K562 (cell line): ENCODE data around the gene DHRS7C. TPM values are rescaled to one million over a fixed set of nuclear protein-coding genes. Genes with fewer than 3 reads are reported as not detected.

Source experiments
- ATAC-seq: fragments of 200-7000 bp; cut with Tn5 transposase; 3 replicates; pipeline ENCODE4 v1.9.1; 2020; ENCODE audit warnings: moderate library complexity
- BruUV-seq: library from RNA; stranded (reverse); fragments of 400-500 nt; replicated peaks from 2 replicates; lab custom pipeline; 2021; lab: Mats Ljungman, UMichigan
- CTCF ChIA-PET: fragments of 300-600 bp; formaldehyde crosslinking; extraction: SDS; loops from one replicate; lab custom pipeline; 2021; ENCODE audit warnings: low intra/inter-chr PET ratio; lab: Yijun Ruan, JAX
- POLR2A ChIA-PET: fragments of 300-600, 350-650 bp; sonication (Branson Sonifier 250); formaldehyde crosslinking; extraction: SDS; loops from one replicate; lab custom pipeline; 2021; ENCODE audit warnings: antibody characterized with exemption, inconsistent platforms; lab: Yijun Ruan, JAX
- DNase-seq, 4 experiments: peaks; one replicate each; pipeline versions ENCODE4 v3.0.0 to v3.0.0-alpha.2; 2011 to 2018; ENCODE audit warnings: low spot score in 3 of 4, mixed read lengths in 3 of 4; ENCODE audit errors: extremely low read depth in 1 of 4
- FAIRE-seq: peaks from 2 replicates; lab custom pipeline; 2011; peaks lifted over from hg19 to GRCh38; lab: Jason Lieb, UNC
- H2AFZ ChIP-seq: 2 replicates; pipeline ENCODE4 v1.6.0; 2011; ENCODE audit warnings: low read depth, low read length, control low read depth, inconsistent platforms
- H3K27ac ChIP-seq: fragments of 200-600 bp; 3 replicates; pipeline ENCODE4 v1.8.0; 2011; ENCODE audit warnings: low read depth, mild to moderate bottlenecking, control low read depth, inconsistent platforms, low read length, moderate library complexity, mixed read lengths; ENCODE audit errors: extremely low read depth
- H3K27me3 ChIP-seq, 2 experiments: fragments of 300-600 bp in 1 of 2; 2 replicates in 1 of 2; 3 replicates in 1 of 2; pipeline versions ENCODE4 v1.6.0 to v1.8.0; 2011; ENCODE audit warnings: inconsistent platforms in 2 of 2, low read length in 2 of 2, mild to moderate bottlenecking in 1 of 2, mixed read lengths in 1 of 2, moderate library complexity in 1 of 2; ENCODE audit not compliant: control insufficient read depth in 2 of 2, insufficient read depth in 2 of 2
- H3K36me3 ChIP-seq: fragments of 300-600 bp; 3 replicates; pipeline ENCODE4 v1.8.0; 2011; ENCODE audit warnings: mild to moderate bottlenecking, low read length, inconsistent platforms; ENCODE audit not compliant: control insufficient read depth, insufficient read depth
- H3K4me1 ChIP-seq, 2 experiments: fragments of 200-600 bp in 1 of 2; replicated peaks in 1 of 2; 2 replicates in 1 of 2; 3 replicates in 1 of 2; pipeline versions ENCODE4 v1.5.1 to v1.8.0; 2011; ENCODE audit warnings: inconsistent platforms in 2 of 2, low read length in 2 of 2, mild to moderate bottlenecking in 1 of 2, mixed read lengths in 1 of 2, moderate library complexity in 1 of 2; ENCODE audit not compliant: control insufficient read depth in 2 of 2, insufficient read depth in 2 of 2
- H3K4me2 ChIP-seq: 2 replicates; pipeline ENCODE4 v1.6.1; 2011; ENCODE audit warnings: low read length, control low read depth, inconsistent platforms, mixed read lengths; ENCODE audit not compliant: insufficient read depth
- H3K4me3 ChIP-seq: fragments of 200-600 bp; sonication (generic), shearing (Covaris generic); 2 replicates; pipeline ENCODE4 v1.5.1; 2016; ENCODE audit warnings: control low read depth, inconsistent platforms
- H3K79me2 ChIP-seq: fragments of 200-600 bp; 3 replicates; pipeline ENCODE4 v1.8.0; 2011; ENCODE audit warnings: low read length, inconsistent platforms; ENCODE audit not compliant: control insufficient read depth, insufficient read depth
- H3K9ac ChIP-seq, 2 experiments: 2 replicates each; pipeline versions ENCODE4 v1.6.0 to v1.6.1; 2011; ENCODE audit warnings: low read depth in 2 of 2, low read length in 2 of 2, control low read depth in 1 of 2, inconsistent platforms in 1 of 2, mild to moderate bottlenecking in 1 of 2, mixed read lengths in 1 of 2; ENCODE audit not compliant: insufficient read depth in 1 of 2
- H3K9me1 ChIP-seq: one replicate; pipeline ENCODE4 v1.6.0; 2011; ENCODE audit warnings: inconsistent platforms, mild to moderate bottlenecking, low read length, moderate library complexity; ENCODE audit not compliant: control insufficient read depth, insufficient read depth
- H3K9me3 ChIP-seq: replicated peaks from 2 replicates; pipeline ENCODE4 v1.5.1; 2011; ENCODE audit warnings: low read depth, low read length, inconsistent platforms; ENCODE audit not compliant: control insufficient read depth, insufficient read depth
- H4K20me1 ChIP-seq: replicated peaks from 2 replicates; pipeline ENCODE4 v1.6.1; 2011; ENCODE audit warnings: low read length, inconsistent platforms, mixed read lengths; ENCODE audit not compliant: control insufficient read depth, insufficient read depth
- HIVEP1 ChIP-seq: fragments of 250-450 bp; sonication (Bioruptor Pico); IDR thresholded peaks from 2 replicates; pipeline ENCODE4 v1.4.0; 2020; ENCODE audit warnings: mild to moderate bottlenecking
- ILK ChIP-seq: fragments of 450-650 bp; IDR thresholded peaks from 2 replicates; pipeline ENCODE4 v1.6.1; 2016; ENCODE audit warnings: missing genetic modification characterization, low read depth, mild to moderate bottlenecking, missing compliant biosample characterization, moderate library complexity, borderline replicate concordance
- NBN ChIP-seq: fragments of 450-650 bp; IDR thresholded peaks from 2 replicates; pipeline ENCODE4 v1.6.1; 2016; ENCODE audit warnings: low read depth, mild to moderate bottlenecking
- SLC30A9 ChIP-seq: fragments of 250-450 bp; sonication (Bioruptor Pico); IDR thresholded peaks from 2 replicates; pipeline ENCODE4 v1.8.0; 2022; ENCODE audit warnings: mild to moderate bottlenecking, moderate library complexity
- SMAD1 ChIP-seq: fragments of 150-350 bp; IDR thresholded peaks from 2 replicates; pipeline ENCODE4 v1.6.1; 2014; ENCODE audit warnings: low read length, low read depth; ENCODE audit not compliant: partially characterized antibody
- ZNF174 ChIP-seq: fragments of 250-450 bp; sonication (Bioruptor Pico); IDR thresholded peaks from 2 replicates; pipeline ENCODE4 v1.4.0; 2020; ENCODE audit warnings: mild to moderate bottlenecking
- ZNF644 ChIP-seq: fragments of 200-800 bp; sonication (Bioruptor generic); IDR thresholded peaks from 2 replicates; pipeline ENCODE4 v1.6.1; 2016; ENCODE audit warnings: low read depth, missing genetic modification characterization, missing compliant biosample characterization
- WGBS: fragments of 100-300 bp; shearing (Covaris generic); methylation state at CpG from one replicate; pipeline ENCODE4 v1.1.6; 2016; ENCODE audit warnings: low coverage, mixed read lengths; ENCODE audit not compliant: insufficient coverage; ENCODE audit errors: missing lambda C conversion rate; 5-methylcytosine and 5-hydroxymethylcytosine counted together
- in situ Hi-C: fragments of 300-500 bp; cut with MboI; formaldehyde crosslinking; loops from 4 replicates; pipeline ENCODE4 v1.15.0; 2018; ENCODE audit warnings: inconsistent platforms, mixed read lengths
- intact Hi-C: fragments of 100-400 bp; cut with micrococcal nuclease; formaldehyde crosslinking; loops from 2 replicates; pipeline ENCODE4 v1.14.2; 2022
- polyA plus RNA-seq, 8 experiments: library from polyadenylated mRNA; depleted of rRNA in 4 of 8; stranded (reverse) in 5 of 8; unstranded in 3 of 8; fragments of >200 nt; fragmentation: Nextera tagmentation in 2 of 8; fragmentation: Illumina TruSeq in 1 of 8; extraction: Ambion mirVana in 2 of 8; extraction: Trizol in 1 of 8; gene quantifications; 2 replicates each; pipeline versions ENCODE4 v1.2.1 to v1.2.3, GENCODE V29; 2011 to 2014; ENCODE audit warnings: inconsistent platforms in 1 of 8, missing spikeins in 1 of 8
- total RNA-seq, 7 experiments: library from RNA; depleted of rRNA in 6 of 7; stranded (reverse); fragments of >200 nt in 6 of 7; fragmentation: Illumina TruSeq in 2 of 7; extraction: Trizol in 2 of 7; gene quantifications; 2 replicates each; pipeline versions ENCODE4 v1.2.1 to v1.2.3, GENCODE V29; 2011 to 2021; ENCODE audit warnings: low replicate concordance in 1 of 7
- TF ChIP-seq, protein P1 (sequence below): fragments of 250-450 bp; sonication (Bioruptor Pico); IDR thresholded peaks from 2 replicates; pipeline ENCODE4 v1.5.0; 2020; ENCODE audit warnings: mild to moderate bottlenecking, borderline replicate concordance

Gene DHRS7C
- total and polyA plus RNA-seq, 9 of the 15 experiments (the other 6 are each of a cell fraction or from before 2014, with no cell fraction given): not detected

DNA sequence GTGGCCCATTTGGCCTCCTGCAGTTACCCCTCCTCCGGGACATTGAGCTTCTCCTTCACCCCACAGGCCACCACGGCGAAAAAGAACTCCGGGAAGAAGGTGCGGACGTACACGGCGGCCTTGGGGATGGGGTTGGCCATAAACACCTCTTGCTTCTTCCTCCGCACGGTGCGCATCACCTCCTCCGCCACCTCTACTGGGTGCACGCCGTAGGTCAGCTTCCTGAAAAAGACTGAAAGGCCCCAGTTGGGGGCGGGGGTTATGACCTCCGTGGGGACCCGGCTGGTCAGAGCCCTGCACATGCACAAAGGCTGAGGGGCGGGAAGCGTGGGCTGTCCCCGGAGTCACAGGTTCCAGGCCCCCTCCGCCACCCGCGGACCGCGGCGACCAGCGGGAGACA, 19.9 kb downstream of the DHRS7C start:
- CTCF ChIA-PET: no interaction called here
- no peak for DNase-seq
- Histone ChIP-seq H3K79me2 (no peaks in the 10 kb centered on the region), H3K9me1 (no peaks in the 10 kb centered on the region), H3K27ac (no peak overlapping the region), H3K4me2 (no peak overlapping the region), H3K36me3 (no peaks in the 10 kb centered on the region), H3K27me3 (peaks cover 0 to 18% of the 10 kb centered on the region in 2 experiments; a peak in 2 of 5 replicates), H2AFZ (no peak overlapping the region), H3K9me3 (no peaks in the 10 kb centered on the region), H3K4me1 (no peaks in the 10 kb centered on the region), H4K20me1 (no peaks in the 10 kb centered on the region), H3K9ac (no peak overlapping the region), H3K4me3 (no peak overlapping the region)
- POLR2A ChIA-PET: interaction anchor here (0.6 to 1.0 kb wide), 2 partner anchors 14 to 34 kb away, joined by 3 read pairs; no protein-coding TSS in a partner anchor
- no peak for FAIRE-seq
- in situ Hi-C loops: no loop called here
- no peak for ATAC-seq
- no TSS peak for BruUV-seq
- intact Hi-C loops: no loop called here
- 4% methylated on average over 17 of the region's 27 CpGs for WGBS
- TF ChIP-seq HIVEP1 (CRISPR knock-in tag): no peak
- TF ChIP-seq ILK: no peak
- TF ChIP-seq ZNF644 (tag): no peak
- TF ChIP-seq SLC30A9 (CRISPR knock-in tag): no peak
- no peak for TF ChIP-seq NBN
- no peak for TF ChIP-seq SMAD1
- TF ChIP-seq, protein P1, sequence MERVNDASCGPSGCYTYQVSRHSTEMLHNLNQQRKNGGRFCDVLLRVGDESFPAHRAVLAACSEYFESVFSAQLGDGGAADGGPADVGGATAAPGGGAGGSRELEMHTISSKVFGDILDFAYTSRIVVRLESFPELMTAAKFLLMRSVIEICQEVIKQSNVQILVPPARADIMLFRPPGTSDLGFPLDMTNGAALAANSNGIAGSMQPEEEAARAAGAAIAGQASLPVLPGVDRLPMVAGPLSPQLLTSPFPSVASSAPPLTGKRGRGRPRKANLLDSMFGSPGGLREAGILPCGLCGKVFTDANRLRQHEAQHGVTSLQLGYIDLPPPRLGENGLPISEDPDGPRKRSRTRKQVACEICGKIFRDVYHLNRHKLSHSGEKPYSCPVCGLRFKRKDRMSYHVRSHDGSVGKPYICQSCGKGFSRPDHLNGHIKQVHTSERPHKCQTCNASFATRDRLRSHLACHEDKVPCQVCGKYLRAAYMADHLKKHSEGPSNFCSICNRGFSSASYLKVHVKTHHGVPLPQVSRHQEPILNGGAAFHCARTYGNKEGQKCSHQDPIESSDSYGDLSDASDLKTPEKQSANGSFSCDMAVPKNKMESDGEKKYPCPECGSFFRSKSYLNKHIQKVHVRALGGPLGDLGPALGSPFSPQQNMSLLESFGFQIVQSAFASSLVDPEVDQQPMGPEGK: no peak
- no peak for TF ChIP-seq ZNF174 (CRISPR knock-in tag)
